ENCODE measurements around the gene MAG. TPM values are rescaled to one million over a fixed set of nuclear protein-coding genes. Genes with fewer than 3 reads are reported as not detected.

Gene MAG
- total and polyA plus RNA-seq, 2 of the 8 experiments (the other 6 are each of a cell fraction or from before 2014, with no cell fraction given) = 0.20 to 1.3 TPM

GRCh38 chr19:35314858-35315470 lies 23.0 kb downstream of the MAG start (continued):
- TF ChIP-seq POU5F1 (IDR thresholded peaks at IDR 0.05; ENCODE audit: low read depth, low read length) = no peak
- TF ChIP-seq KDM5A (IDR thresholded peaks at IDR 0.05; ENCODE audit: low read length) = no peak
- TF ChIP-seq POLR2A (IDR thresholded peaks at IDR 0.05; ENCODE audit: control extremely low read depth in 1 of 2, low read depth in 2 of 2, low read length in 2 of 2) = no peak
- no peak for TF ChIP-seq HDAC6 (IDR thresholded peaks at IDR 0.05; ENCODE audit: low read depth, low read length)

Measured in H1 (cell line).